GM23248 (cell line): Measurements from ENCODE around the gene SLIT2. TPM values are rescaled to one million over a fixed set of nuclear protein-coding genes. Genes with fewer than 3 reads are reported as not detected.

Experiments
- DNase-seq: peaks from one replicate; pipeline ENCODE4 v3.0.0-alpha.2; 2015
- H2AFZ ChIP-seq: fragments of 200-600 bp; sonication (generic); 2 replicates; pipeline ENCODE4 v1.6.1; 2016; ENCODE audit warnings: antibody characterized with exemption
- H3F3A ChIP-seq: fragments of 200-600 bp; sonication (generic); 2 replicates; pipeline ENCODE4 v1.6.1; 2016; ENCODE audit warnings: mild to moderate bottlenecking, antibody characterized with exemption, mixed run types; ENCODE audit not compliant: insufficient read depth
- H3K27ac ChIP-seq: fragments of 200-600 bp; sonication (generic); 2 replicates; pipeline ENCODE4 v1.5.1; 2016; ENCODE audit warnings: mild to moderate bottlenecking
- H3K27me3 ChIP-seq: fragments of 200-600 bp; sonication (generic); replicated peaks from 2 replicates; pipeline ENCODE4 v1.6.1; 2016; ENCODE audit warnings: mild to moderate bottlenecking; ENCODE audit not compliant: insufficient read depth
- H3K36me3 ChIP-seq: fragments of 200-600 bp; sonication (generic); 2 replicates; pipeline ENCODE4 v1.6.1; 2016; ENCODE audit warnings: low read depth, mild to moderate bottlenecking
- H3K4me1 ChIP-seq: fragments of 200-600 bp; sonication (generic); 2 replicates; pipeline ENCODE4 v1.6.1; 2016; ENCODE audit warnings: mild to moderate bottlenecking; ENCODE audit not compliant: insufficient read depth
- H3K4me2 ChIP-seq: fragments of 200-600 bp; sonication (generic); one replicate; pipeline ENCODE4 v1.6.1; 2016; ENCODE audit warnings: mild to moderate bottlenecking; ENCODE audit not compliant: unreplicated experiment
- H3K4me3 ChIP-seq: fragments of 200-600 bp; sonication (generic); 2 replicates; pipeline ENCODE4 v1.5.1; 2016; ENCODE audit warnings: mild to moderate bottlenecking
- H3K79me2 ChIP-seq: fragments of 200-600 bp; sonication (generic); 2 replicates; pipeline ENCODE4 v1.6.1; 2016; ENCODE audit warnings: mild to moderate bottlenecking; ENCODE audit not compliant: insufficient read depth
- H3K9ac ChIP-seq: fragments of 200-600 bp; sonication (generic); 2 replicates; pipeline ENCODE4 v1.6.1; 2016; ENCODE audit warnings: mild to moderate bottlenecking
- H3K9me2 ChIP-seq: fragments of 200-600 bp; sonication (generic); 2 replicates; pipeline ENCODE4 v1.6.1; 2016; ENCODE audit warnings: mixed run types, mild to moderate bottlenecking, moderate library complexity; ENCODE audit not compliant: insufficient read depth
- H3K9me3 ChIP-seq: fragments of 200-600 bp; sonication (generic); one replicate; pipeline ENCODE4 v1.6.1; 2017; ENCODE audit warnings: low read depth
- H4K20me1 ChIP-seq: fragments of 200-600 bp; sonication (generic); 2 replicates; pipeline ENCODE4 v1.6.0; 2016; ENCODE audit not compliant: insufficient read depth
- EZH2 ChIP-seq: fragments of 200-600 bp; sonication (generic); IDR thresholded peaks from 2 replicates; pipeline ENCODE4 v1.6.1; 2018; ENCODE audit warnings: antibody characterized with exemption, mild to moderate bottlenecking; ENCODE audit not compliant: insufficient read depth, poor library complexity, severe bottlenecking
- EZH2phosphoT487 ChIP-seq: fragments of 200-600 bp; sonication (generic); IDR thresholded peaks from 2 replicates; pipeline ENCODE4 v1.6.1; 2018; ENCODE audit warnings: antibody characterized with exemption, moderate library complexity, mild to moderate bottlenecking, low read depth; ENCODE audit not compliant: insufficient read depth
- WGBS, 2 experiments: methylation state at CpG; one replicate each; pipeline ENCODE4 v1.1.6; 2015 to 2017; ENCODE audit warnings: low lambda C conversion rate in 2 of 2, low coverage in 1 of 2; ENCODE audit errors: missing lambda C conversion rate in 2 of 2; 5-methylcytosine and 5-hydroxymethylcytosine counted together
- in situ Hi-C: fragments of 300-500 bp; cut with MboI; formaldehyde crosslinking; loops from 2 replicates; pipeline ENCODE4 v1.15.0; 2020
- polyA plus RNA-seq: library from polyadenylated mRNA; unstranded; fragments of >200 nt; fragmentation: Nextera tagmentation; extraction: Ambion mirVana; gene quantifications from 2 replicates; pipeline ENCODE4 v1.2.1, GENCODE V29; 2016
- total RNA-seq: library from RNA; depleted of rRNA; stranded (reverse); fragments of >200 nt; shearing (Covaris generic); gene quantifications from 2 replicates; pipeline ENCODE4 v1.2.3, GENCODE V29; 2014

SLIT2 gene
- total and polyA plus RNA-seq, 2 experiments from 2014 or later = 23.0 to 50.8 TPM

DNA sequence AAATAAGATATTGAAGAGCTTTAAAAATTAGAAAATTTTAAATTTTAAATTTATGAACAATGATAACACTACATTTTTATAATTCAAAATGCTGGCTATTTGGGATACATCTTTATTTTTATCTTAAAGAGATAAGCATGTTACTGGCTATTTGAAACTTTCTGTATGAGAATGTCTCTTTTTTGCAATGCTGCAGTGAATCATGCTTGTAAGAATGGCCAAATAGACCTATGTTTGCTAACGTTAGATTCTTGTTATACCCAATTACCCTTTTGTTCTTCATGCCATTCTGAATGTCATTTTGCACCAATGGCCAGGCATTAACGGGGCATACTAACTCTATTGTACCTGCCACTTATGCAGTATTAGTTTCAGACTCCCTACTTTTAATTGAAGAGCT, 49.5 kb downstream of the SLIT2 start:
- 47 to 56% methylated on average over 2 of the region's 2 CpGs for WGBS, 2 experiments
- H3K4me2 ChIP-seq = no peak overlapping the region
- H3K9me3 ChIP-seq = no peaks in the 10 kb centered on the region
- no peak overlapping the region for H3K4me3 ChIP-seq
- peaks cover 95% of the 10 kb centered on the region for H3K79me2 ChIP-seq
- no peaks in the 10 kb centered on the region for H3K36me3 ChIP-seq
- peaks cover 15% of the 10 kb centered on the region; the same call in 1 of the 2 replicates for H3F3A ChIP-seq
- H4K20me1 ChIP-seq = no peaks in the 10 kb centered on the region
- no peak for DNase-seq
- no peak overlapping the region for H2AFZ ChIP-seq
- H3K27me3 ChIP-seq = no peaks in the 10 kb centered on the region
- H3K9me2 ChIP-seq = no peaks in the 10 kb centered on the region
- H3K4me1 ChIP-seq = peaks cover 37% of the 10 kb centered on the region
- no peak overlapping the region for H3K27ac ChIP-seq
- in situ Hi-C loops = loop anchor here (25.0 kb wide), 1 partner anchor 386 kb away; no protein-coding TSS in a partner anchor
- no peak overlapping the region for H3K9ac ChIP-seq
- TF ChIP-seq EZH2 (no peak), EZH2phosphoT487 (no peak)
